Measurements from ENCODE around the gene OLFML2A. TPM values are rescaled to one million over a fixed set of nuclear protein-coding genes. Genes with fewer than 3 reads are reported as not detected.

The OLFML2A gene
- total and polyA plus RNA-seq, 2 donors (not counting 1 experiment from before 2014, with no cell fraction given) = 0.76 to 0.88 TPM

DNA sequence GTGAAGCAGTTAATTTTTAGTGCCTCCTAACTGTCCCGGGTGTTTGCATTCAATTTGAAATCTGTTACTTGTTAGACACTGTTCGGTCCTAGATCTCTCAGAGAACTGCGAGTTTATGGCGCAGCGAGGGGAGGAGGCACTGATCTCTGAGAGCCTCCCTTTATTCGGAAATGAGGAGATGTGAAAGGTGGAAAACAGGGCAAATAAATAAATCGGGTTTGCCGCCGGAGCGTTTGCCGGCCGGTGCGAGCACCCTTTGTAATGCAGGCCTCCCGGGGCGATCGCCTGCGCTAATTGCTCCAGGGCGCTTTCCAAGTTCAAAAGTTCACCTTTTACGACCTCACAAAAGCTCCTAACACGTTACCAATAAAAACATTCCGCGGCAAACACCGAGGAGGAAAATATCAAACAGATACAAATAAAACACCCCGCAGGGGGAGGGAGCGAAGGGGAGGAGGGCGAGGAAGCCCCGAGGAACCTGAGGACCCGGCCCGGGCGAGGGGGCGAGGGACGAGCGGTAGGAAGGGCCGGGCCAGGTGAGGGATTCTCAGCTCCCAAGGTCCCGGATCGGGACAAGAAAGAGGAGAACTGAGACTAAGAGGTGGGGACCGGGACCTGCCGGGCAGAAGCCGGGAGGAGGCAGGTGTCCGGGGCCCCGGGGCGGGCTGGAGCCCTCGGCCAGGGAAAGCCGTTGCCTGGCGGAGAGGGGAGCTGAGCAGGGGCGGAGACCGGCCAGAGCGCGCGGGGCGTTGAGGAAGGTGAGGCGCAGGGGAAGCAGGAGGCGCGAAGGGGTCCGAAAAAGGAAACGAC lies 7.2 kb upstream of the OLFML2A start:
- Mint-ChIP-seq H3K27ac (peak overlapping the region; percentile 57), H3K9me3 (ENCODE audit: insufficient read depth) (no peaks in the 10 kb centered on the region), H3K4me3 (peak overlapping the region; percentile 86), H3K27me3 (peaks cover 55% of the 10 kb centered on the region), H3K4me1 (peaks cover 37% of the 10 kb centered on the region)
- POLR2A ChIA-PET = interaction anchor here (0.6 to 1.2 kb wide), 8 partner anchors 29 to 1829 kb away, joined by 3 to 8 read pairs (median 4); partner anchors contain the start of genes ARPC5L and HSPA5
- peak overlapping the region; percentile 77 for H3K9ac ChIP-seq (ENCODE audit: low read length)
- CTCF ChIA-PET = interaction anchor here (0.7 to 12.0 kb wide), 8 partner anchors 8 to 1172 kb away, joined by 3 to 345 read pairs (median 4); partner anchors contain the start of genes OLFML2A and WDR38
- peak overlapping the region; percentile 35 to 84 (median 71) for H3K4me3 ChIP-seq (ENCODE audit: control extremely low read depth in 1 of 5, extremely low read depth in 1 of 5, insufficient read depth in 1 of 5, low read depth in 2 of 5, low read length in 4 of 5)
- peak overlapping the region; percentile 83 for H2AFZ ChIP-seq (ENCODE audit: insufficient read depth, low read depth, low read length, poor library complexity, severe bottlenecking)
- H4K20me1 ChIP-seq (ENCODE audit: control insufficient read depth, insufficient read depth, low read length, poor library complexity, severe bottlenecking) = no peaks in the 10 kb centered on the region
- WGBS (ENCODE audit: insufficient coverage) = 1% methylated on average over 49 of the region's 56 CpGs
- H3K4me1 ChIP-seq (ENCODE audit: control insufficient read depth in 2 of 2, insufficient read depth in 2 of 2, low read length in 2 of 2) = peaks cover 27 to 34% of the 10 kb centered on the region in 2 donors
- H3K27me3 ChIP-seq (replicated peaks in 1 of 4; ENCODE audit: control extremely low read depth in 1 of 4, control insufficient read depth in 3 of 4, insufficient read depth in 4 of 4, low read length in 3 of 4) = peaks cover 0 to 43% (median 37%) of the 10 kb centered on the region in 4 experiments
- no peaks in the 10 kb centered on the region for H3K9me3 ChIP-seq (ENCODE audit: control extremely low read depth in 1 of 3, control insufficient read depth in 2 of 3, insufficient read depth in 1 of 3, low read length in 2 of 3)
- H3K4me2 ChIP-seq (replicated peaks; ENCODE audit: low read depth, low read length, poor library complexity, severe bottlenecking) = peak overlapping the region; percentile 98
- no peak overlapping the region for H3K27ac ChIP-seq (ENCODE audit: low read length in 2 of 2)
- no peaks in the 10 kb centered on the region for H3K79me2 ChIP-seq (ENCODE audit: control insufficient read depth, insufficient read depth, low read length)
- no peak for ATAC-seq (ENCODE audit: low read depth)
- intact Hi-C loops (cut with micrococcal nuclease) = loop anchor here (2.0 to 10.0 kb wide), 5 partner anchors 153 to 493 kb away; partner anchors contain the start of genes GAPVD1, HSPA5, PSMB7 and SCAI
- TF ChIP-seq EZH2 (IDR thresholded peaks at IDR 0.05; ENCODE audit: borderline replicate concordance, insufficient read depth, low read depth, low read length, poor library complexity, severe bottlenecking) = peak; percentile 70
- TF ChIP-seq, protein P1, sequence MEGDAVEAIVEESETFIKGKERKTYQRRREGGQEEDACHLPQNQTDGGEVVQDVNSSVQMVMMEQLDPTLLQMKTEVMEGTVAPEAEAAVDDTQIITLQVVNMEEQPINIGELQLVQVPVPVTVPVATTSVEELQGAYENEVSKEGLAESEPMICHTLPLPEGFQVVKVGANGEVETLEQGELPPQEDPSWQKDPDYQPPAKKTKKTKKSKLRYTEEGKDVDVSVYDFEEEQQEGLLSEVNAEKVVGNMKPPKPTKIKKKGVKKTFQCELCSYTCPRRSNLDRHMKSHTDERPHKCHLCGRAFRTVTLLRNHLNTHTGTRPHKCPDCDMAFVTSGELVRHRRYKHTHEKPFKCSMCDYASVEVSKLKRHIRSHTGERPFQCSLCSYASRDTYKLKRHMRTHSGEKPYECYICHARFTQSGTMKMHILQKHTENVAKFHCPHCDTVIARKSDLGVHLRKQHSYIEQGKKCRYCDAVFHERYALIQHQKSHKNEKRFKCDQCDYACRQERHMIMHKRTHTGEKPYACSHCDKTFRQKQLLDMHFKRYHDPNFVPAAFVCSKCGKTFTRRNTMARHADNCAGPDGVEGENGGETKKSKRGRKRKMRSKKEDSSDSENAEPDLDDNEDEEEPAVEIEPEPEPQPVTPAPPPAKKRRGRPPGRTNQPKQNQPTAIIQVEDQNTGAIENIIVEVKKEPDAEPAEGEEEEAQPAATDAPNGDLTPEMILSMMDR (IDR thresholded peaks at IDR 0.05) = no peak
- DNase-seq = no peak
- H3K36me3 ChIP-seq (replicated peaks in 1 of 2; ENCODE audit: control extremely low read depth in 1 of 2, control insufficient read depth in 1 of 2, extremely low read depth in 1 of 2, insufficient read depth in 2 of 2, low read length in 1 of 2) = no peaks in the 10 kb centered on the region

Measured in B cell (primary cell).